ENCODE results near the gene TMEM9.

DNA sequence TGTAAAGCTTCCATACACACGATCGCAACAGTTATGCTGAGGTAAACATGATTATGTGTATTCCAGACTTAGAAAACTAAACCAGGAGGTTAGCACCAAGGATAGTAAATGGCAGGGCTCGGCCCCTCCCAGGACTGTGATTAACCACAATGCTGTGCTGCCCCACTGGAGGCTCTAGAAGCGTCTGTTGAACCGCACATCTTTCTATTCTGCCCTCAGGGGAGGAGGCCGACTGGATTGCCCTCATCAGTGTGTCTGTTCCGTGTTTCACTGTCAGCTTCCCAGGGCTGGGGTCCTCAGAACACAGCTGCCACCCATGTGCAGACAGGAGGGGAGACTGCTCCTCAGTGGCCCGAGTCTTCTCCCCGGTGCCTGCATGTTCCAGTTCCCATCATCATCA lies 14.5 kb downstream of the TMEM9 start:
- no peak for TF ChIP-seq NFRKB (IDR thresholded peaks at IDR 0.05)
- no peak for TF ChIP-seq SP1 (IDR thresholded peaks at IDR 0.05)
- no peak for TF ChIP-seq HDGF (IDR thresholded peaks at IDR 0.05; ENCODE audit: borderline replicate concordance)
- no peak for TF ChIP-seq BHLHE40 (IDR thresholded peaks at IDR 0.05; ENCODE audit: borderline replicate concordance)
- no peak for TF ChIP-seq TARDBP (IDR thresholded peaks at IDR 0.05)
- TF ChIP-seq FOXM1 (IDR thresholded peaks at IDR 0.05; ENCODE audit: borderline replicate concordance) = no peak
- TF ChIP-seq, protein P1, sequence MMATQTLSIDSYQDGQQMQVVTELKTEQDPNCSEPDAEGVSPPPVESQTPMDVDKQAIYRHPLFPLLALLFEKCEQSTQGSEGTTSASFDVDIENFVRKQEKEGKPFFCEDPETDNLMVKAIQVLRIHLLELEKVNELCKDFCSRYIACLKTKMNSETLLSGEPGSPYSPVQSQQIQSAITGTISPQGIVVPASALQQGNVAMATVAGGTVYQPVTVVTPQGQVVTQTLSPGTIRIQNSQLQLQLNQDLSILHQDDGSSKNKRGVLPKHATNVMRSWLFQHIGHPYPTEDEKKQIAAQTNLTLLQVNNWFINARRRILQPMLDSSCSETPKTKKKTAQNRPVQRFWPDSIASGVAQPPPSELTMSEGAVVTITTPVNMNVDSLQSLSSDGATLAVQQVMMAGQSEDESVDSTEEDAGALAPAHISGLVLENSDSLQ (IDR thresholded peaks at IDR 0.05) = no peak
- no peak for TF ChIP-seq FOXK2 (IDR thresholded peaks at IDR 0.05)
- no peak for TF ChIP-seq CTBP1 (IDR thresholded peaks at IDR 0.05; ENCODE audit: borderline replicate concordance)
- TF ChIP-seq SUZ12 (IDR thresholded peaks at IDR 0.05) = no peak
- no peak for TF ChIP-seq FOXA1 (IDR thresholded peaks at IDR 0.05)
- no peak for TF ChIP-seq LEF1 (IDR thresholded peaks at IDR 0.05; ENCODE audit: borderline replicate concordance)

Measured in HEK293T (cell line).